SK-N-SH treated with all-trans-retinoic acid at 6 μM for 48 hours (cell line): ENCODE measurements around the gene HOXA6.

Source experiments
- TOX ChIP-seq: fragments of 250-450 bp; sonication (Bioruptor Pico); IDR thresholded peaks from 2 replicates; pipeline ENCODE4 v1.8.0; 2021; ENCODE audit warnings: mild to moderate bottlenecking, moderate library complexity, borderline replicate concordance
- ZFP3 ChIP-seq: fragments of 250-450 bp; sonication (Bioruptor Pico); IDR thresholded peaks from 2 replicates; pipeline ENCODE4 v1.5.0; 2020; ENCODE audit warnings: mild to moderate bottlenecking, moderate library complexity
- ZFP30 ChIP-seq: fragments of 450-650 bp; formaldehyde crosslinking; IDR thresholded peaks from 2 replicates; pipeline ENCODE4 v1.5.0; 2022; ENCODE audit warnings: mild to moderate bottlenecking, moderate library complexity
- ZNF565 ChIP-seq: fragments of 450-650 bp; formaldehyde crosslinking; conservative IDR thresholded peaks from 2 replicates; pipeline ENCODE4 v1.5.0; 2020; ENCODE audit warnings: low read depth, mild to moderate bottlenecking, moderate library complexity
- ZNF8 ChIP-seq: fragments of 450-650 bp; formaldehyde crosslinking; IDR thresholded peaks from 2 replicates; pipeline ENCODE4 v1.5.0; 2020; ENCODE audit warnings: mild to moderate bottlenecking, moderate library complexity
- TF ChIP-seq, protein P1 (sequence below): fragments of 250-450 bp; sonication (Bioruptor Pico); IDR thresholded peaks from 2 replicates; pipeline ENCODE4 v1.8.0; 2020; ENCODE audit warnings: mild to moderate bottlenecking, moderate library complexity, borderline replicate concordance
- TF ChIP-seq, protein P2 (sequence below): fragments of 250-450 bp; sonication (Bioruptor Pico); IDR thresholded peaks from 2 replicates; pipeline ENCODE4 v1.5.1; 2020; ENCODE audit warnings: low read depth, mild to moderate bottlenecking, moderate library complexity

DNA sequence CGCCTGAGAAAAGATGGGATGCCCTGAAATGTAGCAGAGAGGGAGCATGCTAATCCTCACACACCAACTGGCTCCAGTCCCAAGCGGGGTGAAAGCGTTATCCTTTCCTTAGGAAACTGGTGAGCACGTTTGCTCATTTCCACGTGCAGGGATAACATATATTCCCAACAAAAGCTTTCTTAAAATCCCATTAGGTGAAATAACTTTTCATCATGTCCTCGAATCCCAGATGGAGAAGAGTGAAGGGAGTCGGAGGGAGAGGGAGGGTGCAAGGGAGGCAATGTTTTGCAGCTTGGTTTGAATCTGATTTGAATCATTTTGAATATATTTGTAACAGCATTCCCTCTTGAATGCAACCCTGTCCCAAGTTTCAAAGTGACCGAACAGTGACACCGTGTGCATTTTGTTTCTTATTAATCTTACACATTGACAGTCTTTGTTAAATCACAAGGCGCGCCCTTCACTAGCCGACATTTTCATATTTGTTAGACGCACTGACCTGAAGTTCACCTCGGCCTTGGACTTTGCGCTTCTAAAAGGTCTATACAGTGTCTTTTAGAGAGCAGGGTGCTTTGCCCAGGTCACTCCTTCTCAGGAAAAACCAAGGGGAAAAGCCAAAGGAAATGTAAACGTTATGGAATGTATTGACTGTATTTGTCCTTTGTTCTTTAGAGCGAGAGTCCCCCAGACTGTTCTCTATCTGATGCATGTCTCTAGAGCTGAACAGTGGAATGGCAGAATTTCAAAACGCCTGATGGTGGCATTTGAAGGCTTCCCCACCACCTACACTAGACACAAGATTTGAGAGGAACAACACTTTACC lies 14.0 kb downstream of the HOXA6 start:
- TF ChIP-seq ZNF565 (CRISPR knock-in tag) (no peak), ZNF8 (CRISPR knock-in tag) (no peak), ZFP30 (no peak), ZFP3 (CRISPR knock-in tag) (no peak), TOX (no peak)
- TF ChIP-seq, protein P1, sequence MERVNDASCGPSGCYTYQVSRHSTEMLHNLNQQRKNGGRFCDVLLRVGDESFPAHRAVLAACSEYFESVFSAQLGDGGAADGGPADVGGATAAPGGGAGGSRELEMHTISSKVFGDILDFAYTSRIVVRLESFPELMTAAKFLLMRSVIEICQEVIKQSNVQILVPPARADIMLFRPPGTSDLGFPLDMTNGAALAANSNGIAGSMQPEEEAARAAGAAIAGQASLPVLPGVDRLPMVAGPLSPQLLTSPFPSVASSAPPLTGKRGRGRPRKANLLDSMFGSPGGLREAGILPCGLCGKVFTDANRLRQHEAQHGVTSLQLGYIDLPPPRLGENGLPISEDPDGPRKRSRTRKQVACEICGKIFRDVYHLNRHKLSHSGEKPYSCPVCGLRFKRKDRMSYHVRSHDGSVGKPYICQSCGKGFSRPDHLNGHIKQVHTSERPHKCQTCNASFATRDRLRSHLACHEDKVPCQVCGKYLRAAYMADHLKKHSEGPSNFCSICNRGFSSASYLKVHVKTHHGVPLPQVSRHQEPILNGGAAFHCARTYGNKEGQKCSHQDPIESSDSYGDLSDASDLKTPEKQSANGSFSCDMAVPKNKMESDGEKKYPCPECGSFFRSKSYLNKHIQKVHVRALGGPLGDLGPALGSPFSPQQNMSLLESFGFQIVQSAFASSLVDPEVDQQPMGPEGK (CRISPR knock-in tag): no peak
- TF ChIP-seq, protein P2, sequence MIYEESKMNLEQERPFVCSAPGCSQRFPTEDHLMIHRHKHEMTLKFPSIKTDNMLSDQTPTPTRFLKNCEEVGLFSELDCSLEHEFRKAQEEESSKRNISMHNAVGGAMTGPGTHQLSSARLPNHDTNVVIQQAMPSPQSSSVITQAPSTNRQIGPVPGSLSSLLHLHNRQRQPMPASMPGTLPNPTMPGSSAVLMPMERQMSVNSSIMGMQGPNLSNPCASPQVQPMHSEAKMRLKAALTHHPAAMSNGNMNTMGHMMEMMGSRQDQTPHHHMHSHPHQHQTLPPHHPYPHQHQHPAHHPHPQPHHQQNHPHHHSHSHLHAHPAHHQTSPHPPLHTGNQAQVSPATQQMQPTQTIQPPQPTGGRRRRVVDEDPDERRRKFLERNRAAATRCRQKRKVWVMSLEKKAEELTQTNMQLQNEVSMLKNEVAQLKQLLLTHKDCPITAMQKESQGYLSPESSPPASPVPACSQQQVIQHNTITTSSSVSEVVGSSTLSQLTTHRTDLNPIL (CRISPR knock-in tag): no peak
